ENCODE measurements around the gene REPS1. TPM values are rescaled to one million over a fixed set of nuclear protein-coding genes. Genes with fewer than 3 reads are reported as not detected.
"Not testable (repeated sequence)": the region's sequence is repeated elsewhere in the genome, so short reads cannot be mapped to it uniquely, and the experiment has no call there.

REPS1 gene
- total RNA-seq, 1 donor from 2014 or later: 30.4 TPM

- DNase-seq (ENCODE audit: low spot score in 2 of 2): peak; percentile 19 to 82
- TF ChIP-seq CTCF (IDR thresholded peaks at IDR 0.05): no peak
- Histone ChIP-seq H3K36me3 (peaks cover 0 to under 1% of the 10 kb centered on the region in 2 donors), H3K4me3 (peak within 1 kb of the TSS; percentile 72 to 90), H3K27me3 (no peaks in the 10 kb centered on the region), H3K27ac (peak within 1 kb of the TSS; percentile 72 to 91), H3K4me1 (peaks cover 5 to 7% of the 10 kb centered on the region in 2 donors), H3K9me3 (no peaks in the 10 kb centered on the region)
- intact Hi-C loops (cut with DNase I): loop anchor here (1.0 to 2.0 kb wide), 3 partner anchors 41 to 106 kb away; partner anchors contain the start of genes HECA and REPS1
These were observed 40.8 kb upstream of the REPS1 start, which contains the start of gene ABRACL for GRCh38 chr6:139028658-139029469. ABRACL (plus strand) TSS chr6:139028745; CDS start chr6:139034161, 5,416 bp downstream.

GRCh38 chr6:139028215-139028657 is 40.2 kb upstream of the REPS1 start:
- Histone ChIP-seq H3K4me1 (peaks cover 5 to 7% of the 10 kb centered on the region in 2 donors), H3K27me3 (no peaks in the 10 kb centered on the region), H3K27ac (peak overlapping the region; percentile 72 to 91), H3K36me3 (no peaks in the 10 kb centered on the region), H3K9me3 (no peaks in the 10 kb centered on the region), H3K4me3 (peak overlapping the region; percentile 72 to 90)
- no peak for DNase-seq (ENCODE audit: low spot score in 2 of 2)
- intact Hi-C loops (cut with DNase I): loop anchor here (2.0 kb wide), 1 partner anchor 53 kb away; no protein-coding TSS in a partner anchor
- TF ChIP-seq CTCF (IDR thresholded peaks at IDR 0.05): no peak

GRCh38 chr6:139027620-139028182 is 39.6 kb upstream of the REPS1 start:
- DNase-seq (ENCODE audit: low spot score in 2 of 2): no peak
- intact Hi-C loops (cut with DNase I): loop anchor here (2.0 kb wide), 1 partner anchor 53 kb away; no protein-coding TSS in a partner anchor
- Histone ChIP-seq H3K4me3 (peak overlapping the region; percentile 72 to 90), H3K27me3 (no peaks in the 10 kb centered on the region), H3K9me3 (no peaks in the 10 kb centered on the region), H3K27ac (peak overlapping the region in 1 of 2 donors; percentile 91), H3K4me1 (peaks cover 5 to 7% of the 10 kb centered on the region in 2 donors), H3K36me3 (no peaks in the 10 kb centered on the region)
- no peak for TF ChIP-seq CTCF (IDR thresholded peaks at IDR 0.05)

- DNase-seq (ENCODE audit: low spot score in 2 of 2); H3K36me3 ChIP-seq; H3K4me3 ChIP-seq; H3K4me1 ChIP-seq; H3K27me3 ChIP-seq; H3K9me3 ChIP-seq; intact Hi-C loops (cut with DNase I); H3K27ac ChIP-seq: not testable (repeated sequence)
These were observed 37.4 kb upstream of the REPS1 start for GRCh38 chr6:139025416-139025815.

- Histone ChIP-seq H3K9me3 (no peaks in the 10 kb centered on the region), H3K27me3 (no peaks in the 10 kb centered on the region), H3K27ac (no peak overlapping the region), H3K4me1 (no peaks in the 10 kb centered on the region), H3K4me3 (no peak overlapping the region), H3K36me3 (no peaks in the 10 kb centered on the region)
- intact Hi-C loops (cut with DNase I): no loop called here
- no peak for DNase-seq (ENCODE audit: low spot score in 2 of 2)
- TF ChIP-seq CTCF (IDR thresholded peaks at IDR 0.05): no peak
These were observed 32.6 kb upstream of the REPS1 start for GRCh38 chr6:139020689-139021088.

- TF ChIP-seq CTCF (IDR thresholded peaks at IDR 0.05): no peak
- no peaks in the 10 kb centered on the region for H3K4me1 ChIP-seq
- DNase-seq (ENCODE audit: low spot score in 2 of 2): no peak
- no peaks in the 10 kb centered on the region for H3K36me3 ChIP-seq
- intact Hi-C loops (cut with DNase I): no loop called here
- no peak overlapping the region for H3K4me3 ChIP-seq
- H3K27me3 ChIP-seq: no peaks in the 10 kb centered on the region
- no peaks in the 10 kb centered on the region for H3K9me3 ChIP-seq
- H3K27ac ChIP-seq: no peak overlapping the region
These were observed 31.7 kb upstream of the REPS1 start for GRCh38 chr6:139019722-139020121.
